Upper lobe of left lung (tissue), 6 donors: Measurements from ENCODE around the gene CCDC148. TPM values are rescaled to one million over a fixed set of nuclear protein-coding genes. Genes with fewer than 3 reads are reported as not detected.
"Not testable (repeated sequence)": the region's sequence is repeated elsewhere in the genome, so short reads cannot be mapped to it uniquely, and the experiment has no call there.

Experiments used
- ATAC-seq, 2 donors: fragments of 200-7000 bp; cut with Tn5 transposase; one replicate each; pipeline ENCODE4 v1.9.1; 2022; ENCODE audit warnings: mild to moderate bottlenecking in 2 of 2, moderate library complexity in 2 of 2; ENCODE audit not compliant: low FRiP score in 2 of 2
- DNase-seq, 2 donors: peaks; one replicate each; pipeline ENCODE4 v3.0.0-alpha.2; 2019 to 2020
- H3K27ac ChIP-seq, 4 donors: fragments of 200-600 bp; sonication (generic); one replicate each; pipeline ENCODE4 v1.5.1; 2016 to 2019
- H3K27me3 ChIP-seq, 4 donors: fragments of 200-600 bp; sonication (generic); one replicate each; pipeline ENCODE4 v1.5.1; 2017 to 2019
- H3K36me3 ChIP-seq, 4 donors: fragments of 200-600 bp; sonication (generic); one replicate each; pipeline ENCODE4 v1.5.1; 2016 to 2019
- H3K4me1 ChIP-seq, 4 donors: fragments of 200-600 bp; sonication (generic); one replicate each; pipeline ENCODE4 v1.5.1; 2018 to 2019
- H3K4me3 ChIP-seq, 4 donors: fragments of 200-600 bp; sonication (generic); one replicate each; pipeline ENCODE4 v1.5.1; 2017 to 2019; ENCODE audit warnings: mild to moderate bottlenecking in 2 of 4, moderate library complexity in 1 of 4
- H3K9me3 ChIP-seq, 4 donors: fragments of 200-600 bp; sonication (generic); one replicate each; pipeline ENCODE4 v1.5.1; 2018 to 2019
- CTCF ChIP-seq, 6 experiments: fragments of 450-650 bp in 4 of 6; fragments of 200-600 bp in 2 of 6; sonication (generic) in 2 of 6; IDR thresholded peaks; one replicate each; pipeline ENCODE4 v1.5.1; 2016 to 2019; ENCODE audit warnings: antibody characterized with exemption in 6 of 6
- EP300 ChIP-seq, 4 donors: sonication (generic); formaldehyde crosslinking; IDR thresholded peaks; one replicate each; pipeline ENCODE4 v1.5.1; 2017; ENCODE audit warnings: antibody characterized with exemption in 4 of 4, control low read depth in 2 of 4
- POLR2A ChIP-seq, 4 donors: fragments of 450-650 bp; IDR thresholded peaks; one replicate each; pipeline ENCODE4 v1.5.1; 2016 to 2017; ENCODE audit warnings: antibody characterized with exemption in 4 of 4, mild to moderate bottlenecking in 2 of 4
- POLR2AphosphoS5 ChIP-seq, 2 donors: sonication (generic); formaldehyde crosslinking; IDR thresholded peaks; one replicate each; pipeline ENCODE4 v1.5.1; 2017; ENCODE audit warnings: antibody characterized with exemption in 2 of 2
- whole genome bisulfite sequencing, 2 donors: methylation state at CpG; one replicate each; pipeline ENCODE4 v1.1.5; 2017 to 2018; 5-methylcytosine and 5-hydroxymethylcytosine counted together
- total RNA-seq, 6 donors: library from RNA; depleted of rRNA in 4 of 6; stranded (reverse); fragments of >200 nt in 4 of 6; gene quantifications; one replicate each; pipeline versions ENCODE4 v1.1.0 to v1.2.1, GENCODE V29; 2016 to 2021
- donor health status: DM: no; HTN: no; CAD: no; lungs with moderate emphysema.
- donor health status: DM: no; HTN: yes; CAD: no; lungs with severe emphysema.

CCDC148 gene
- total RNA-seq, 6 donors from 2014 or later: 0.69 to 4.2 (median 1.9) TPM

GRCh38 chr2:158357122-158357521 lies 99.4 kb downstream of the CCDC148 start:
- Histone ChIP-seq H3K27me3 (no peaks in the 10 kb centered on the region), H3K9me3 (no peaks in the 10 kb centered on the region), H3K4me3 (no peak overlapping the region), H3K27ac (no peak overlapping the region), H3K4me1 (no peaks in the 10 kb centered on the region), H3K36me3 (no peaks in the 10 kb centered on the region)
- no peak for ATAC-seq
- DNase-seq: no peak
- 93 to 96% methylated on average over 1 of the region's 1 CpG for WGBS, 2 donors
- TF ChIP-seq POLR2AphosphoS5 (IDR thresholded peaks at IDR 0.05) (no peak), EP300 (IDR thresholded peaks at IDR 0.05) (no peak), POLR2A (IDR thresholded peaks at IDR 0.05) (no peak), CTCF (IDR thresholded peaks at IDR 0.05) (no peak)

GRCh38 chr2:158351466-158351816 lies 105.1 kb downstream of the CCDC148 start:
- H3K27me3 ChIP-seq, ATAC-seq, H3K36me3 ChIP-seq, DNase-seq, H3K4me3 ChIP-seq, H3K4me1 ChIP-seq, H3K9me3 ChIP-seq, H3K27ac ChIP-seq: not testable (repeated sequence)
- WGBS, 2 donors: 44% methylated on average over 4 of the region's 14 CpGs; no CpG with 5 or more reads in 1 of the 2 donors

- not testable (repeated sequence) for H3K36me3 ChIP-seq, H3K27ac ChIP-seq, H3K4me1 ChIP-seq, H3K4me3 ChIP-seq, H3K9me3 ChIP-seq, ATAC-seq, H3K27me3 ChIP-seq
- peak in 1 of 2 donors; percentile 52 for DNase-seq
- WGBS, 2 donors: 91 to 95% methylated on average over 16 to 19 of the region's 20 CpGs
Measured at GRCh38 chr2:158350751-158351465, 105.6 kb downstream of the CCDC148 start.

- Histone ChIP-seq H3K4me3 (no peak overlapping the region), H3K36me3 (no peaks in the 10 kb centered on the region), H3K27me3 (no peaks in the 10 kb centered on the region), H3K4me1 (no peaks in the 10 kb centered on the region), H3K9me3 (no peaks in the 10 kb centered on the region), H3K27ac (no peak overlapping the region)
- ATAC-seq (no peak), DNase-seq (no peak)
- 64 to 93% methylated on average over 2 of the region's 2 CpGs for WGBS, 2 donors
- TF ChIP-seq POLR2A (IDR thresholded peaks at IDR 0.05) (no peak), EP300 (IDR thresholded peaks at IDR 0.05) (no peak), CTCF (IDR thresholded peaks at IDR 0.05) (no peak), POLR2AphosphoS5 (IDR thresholded peaks at IDR 0.05) (no peak)
Measured at GRCh38 chr2:158346032-158346431, 110.5 kb downstream of the CCDC148 start.

- DNase-seq: no peak
- no peaks in the 10 kb centered on the region for H3K4me1 ChIP-seq
- ATAC-seq: no peak
- no peak overlapping the region for H3K4me3 ChIP-seq
- no peak overlapping the region for H3K27ac ChIP-seq
- H3K9me3 ChIP-seq: no peaks in the 10 kb centered on the region
- H3K36me3 ChIP-seq: no peaks in the 10 kb centered on the region
- H3K27me3 ChIP-seq: no peaks in the 10 kb centered on the region
- no peak for TF ChIP-seq POLR2AphosphoS5 (IDR thresholded peaks at IDR 0.05)
- TF ChIP-seq EP300 (IDR thresholded peaks at IDR 0.05): no peak
- no peak for TF ChIP-seq CTCF (IDR thresholded peaks at IDR 0.05)
- no peak for TF ChIP-seq POLR2A (IDR thresholded peaks at IDR 0.05)
Measured at GRCh38 chr2:158339513-158339912, 117.0 kb downstream of the CCDC148 start.

GRCh38 chr2:158337018-158337417 lies 119.5 kb downstream of the CCDC148 start:
- ATAC-seq: no peak
- Histone ChIP-seq H3K27me3 (no peaks in the 10 kb centered on the region), H3K4me1 (no peaks in the 10 kb centered on the region), H3K9me3 (no peaks in the 10 kb centered on the region), H3K36me3 (no peaks in the 10 kb centered on the region), H3K27ac (no peak overlapping the region), H3K4me3 (no peak overlapping the region)
- DNase-seq: no peak
- no peak for TF ChIP-seq POLR2AphosphoS5 (IDR thresholded peaks at IDR 0.05)
- TF ChIP-seq EP300 (IDR thresholded peaks at IDR 0.05): no peak
- TF ChIP-seq POLR2A (IDR thresholded peaks at IDR 0.05): no peak
- no peak for TF ChIP-seq CTCF (IDR thresholded peaks at IDR 0.05)

GRCh38 chr2:158331799-158332198 lies 124.8 kb downstream of the CCDC148 start:
- not testable (repeated sequence) for H3K36me3 ChIP-seq, H3K27me3 ChIP-seq, H3K27ac ChIP-seq, H3K4me1 ChIP-seq, DNase-seq, H3K4me3 ChIP-seq, H3K9me3 ChIP-seq, ATAC-seq
- WGBS, 2 donors: 60 to 87% methylated on average over 2 of the region's 2 CpGs
